OCI-LY1 (cell line): ENCODE results near the gene PLPP7.

Experiments
- H2AFZ ChIP-seq: fragments of 200-600 bp; sonication (generic), shearing (Covaris generic); 2 replicates; pipeline ENCODE4 v1.6.0; 2014; ENCODE audit warnings: antibody characterized with exemption, mild to moderate bottlenecking, low read length
- H3F3A ChIP-seq: fragments of 200-600 bp; sonication (generic), shearing (Covaris generic); 2 replicates; pipeline ENCODE4 v1.6.0; 2014; ENCODE audit warnings: mild to moderate bottlenecking, antibody characterized with exemption, low read length, moderate library complexity; ENCODE audit not compliant: insufficient read depth
- H3K27ac ChIP-seq: fragments of 200-600 bp; sonication (generic); 2 replicates; pipeline ENCODE4 v1.5.1; 2014; ENCODE audit warnings: low read length, mixed run types, mild to moderate bottlenecking, low read depth; ENCODE audit not compliant: poor library complexity, severe bottlenecking
- H3K27me3 ChIP-seq: fragments of 200-600 bp; sonication (generic); 2 replicates; pipeline ENCODE4 v1.6.0; 2014; ENCODE audit warnings: antibody characterized with exemption, mild to moderate bottlenecking, low read length, moderate library complexity; ENCODE audit not compliant: insufficient read depth
- H3K36me3 ChIP-seq: fragments of 200-600 bp; sonication (generic); 2 replicates; pipeline ENCODE4 v1.6.1; 2014; ENCODE audit warnings: mild to moderate bottlenecking, antibody characterized with exemption, low read length, moderate library complexity, mixed read lengths; ENCODE audit not compliant: insufficient read depth
- H3K4me1 ChIP-seq: fragments of 200-600 bp; sonication (generic); 2 replicates; pipeline ENCODE4 v1.5.1; 2014; ENCODE audit warnings: mild to moderate bottlenecking, low read length, moderate library complexity; ENCODE audit not compliant: insufficient read depth, severe bottlenecking
- H3K4me2 ChIP-seq: fragments of 200-600 bp; sonication (generic), shearing (Covaris generic); 2 replicates; pipeline ENCODE4 v1.6.1; 2014; ENCODE audit warnings: low read length
- H3K4me3 ChIP-seq: fragments of 200-600 bp; sonication (generic); 2 replicates; pipeline ENCODE4 v1.5.1; 2014; ENCODE audit warnings: low read length, low read depth, mild to moderate bottlenecking, mixed read lengths; ENCODE audit not compliant: poor library complexity, severe bottlenecking
- H3K79me2 ChIP-seq: fragments of 200-600 bp; shearing (Covaris generic); 2 replicates; pipeline ENCODE4 v1.6.1; 2016; ENCODE audit warnings: mixed run types, low read length, mixed read lengths; ENCODE audit not compliant: insufficient read depth
- H3K9ac ChIP-seq: fragments of 200-600 bp; sonication (generic), shearing (Covaris generic); 2 replicates; pipeline ENCODE4 v1.6.1; 2014; ENCODE audit warnings: mild to moderate bottlenecking, low read length, mixed read lengths
- H3K9me2 ChIP-seq: fragments of 200-600 bp; sonication (generic), shearing (Covaris generic); 2 replicates; pipeline ENCODE4 v1.6.1; 2014; ENCODE audit warnings: low read depth, mild to moderate bottlenecking, low read length, mixed read lengths
- H3K9me3 ChIP-seq: fragments of 200-600 bp; shearing (Covaris generic); 2 replicates; pipeline ENCODE4 v1.6.1; 2014; ENCODE audit warnings: low read length, mixed read lengths
- H4K20me1 ChIP-seq: fragments of 200-600 bp; sonication (generic), shearing (Covaris generic); 2 replicates; pipeline ENCODE4 v1.6.0; 2016; ENCODE audit warnings: mild to moderate bottlenecking, low read length; ENCODE audit not compliant: insufficient read depth
- EZH2 ChIP-seq: fragments of 200-600 bp; sonication (generic), shearing (Covaris generic); IDR thresholded peaks from 2 replicates; pipeline ENCODE4 v1.8.0; 2017; ENCODE audit warnings: borderline replicate concordance, mixed run types, mild to moderate bottlenecking, antibody characterized with exemption, low read length, moderate library complexity, mixed read lengths
- TF ChIP-seq, protein P1 (sequence below): fragments of 200-600 bp; sonication (generic), shearing (Covaris generic); IDR thresholded peaks from 2 replicates; pipeline ENCODE4 v1.5.1; 2017; ENCODE audit warnings: mild to moderate bottlenecking, antibody characterized with exemption, low read length, moderate library complexity, mixed read lengths

PLPP7 gene

DNA sequence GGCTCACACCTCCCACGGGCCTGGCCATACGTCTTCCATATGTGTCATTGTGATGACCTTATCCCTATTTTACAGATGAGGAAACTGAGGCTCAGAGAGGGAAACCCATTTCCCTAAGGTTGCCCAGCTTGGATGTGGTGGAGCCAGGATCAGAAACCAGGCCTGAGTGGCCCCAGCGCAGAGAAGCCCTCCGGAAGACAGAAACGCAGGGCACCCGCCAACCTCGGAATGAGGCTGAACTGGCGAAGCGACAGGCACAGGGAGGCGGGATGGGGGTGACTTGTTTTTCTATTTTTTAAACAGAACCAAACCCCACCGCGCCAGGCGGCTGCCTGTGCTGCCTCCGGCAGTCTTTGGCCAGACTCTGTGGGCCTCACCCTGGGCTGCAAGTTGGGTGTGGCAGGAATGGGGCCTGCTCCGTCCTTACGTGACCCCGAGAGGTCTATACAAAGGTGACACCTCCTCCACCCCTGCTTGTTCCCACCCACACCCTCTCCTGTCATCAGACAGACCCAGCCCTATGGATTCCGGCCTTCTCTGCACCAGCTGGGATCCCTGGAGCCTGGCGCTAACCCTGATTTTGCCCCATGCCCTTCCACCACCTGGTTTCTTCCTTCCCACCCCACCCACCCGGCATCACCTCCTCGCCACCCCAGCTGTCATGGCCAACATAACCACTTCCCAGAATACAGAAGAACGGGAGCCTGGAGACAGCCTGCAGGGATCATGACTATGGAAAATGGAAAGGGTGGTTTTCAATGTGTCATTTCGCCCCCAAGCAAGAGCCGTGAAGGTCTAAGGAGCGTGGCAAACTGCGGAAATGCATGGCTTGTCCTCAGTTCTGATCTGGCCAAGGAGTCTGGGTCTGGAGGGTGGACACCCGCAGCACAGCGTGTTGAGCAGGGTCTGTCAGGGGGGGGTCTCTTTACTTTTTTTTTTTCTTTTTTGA is 23.6 kb downstream of the PLPP7 start:
- Histone ChIP-seq H2AFZ (no peak overlapping the region), H3K4me2 (no peak overlapping the region), H3K9me3 (no peaks in the 10 kb centered on the region), H3F3A (no peaks in the 10 kb centered on the region), H3K9me2 (no peaks in the 10 kb centered on the region), H3K79me2 (no peaks in the 10 kb centered on the region), H4K20me1 (no peaks in the 10 kb centered on the region), H3K9ac (no peak overlapping the region), H3K4me3 (no peak overlapping the region), H3K36me3 (no peaks in the 10 kb centered on the region), H3K4me1 (no peaks in the 10 kb centered on the region), H3K27me3 (peaks cover 12% of the 10 kb centered on the region), H3K27ac (no peak overlapping the region)
- TF ChIP-seq EZH2, result no peak

DNA sequence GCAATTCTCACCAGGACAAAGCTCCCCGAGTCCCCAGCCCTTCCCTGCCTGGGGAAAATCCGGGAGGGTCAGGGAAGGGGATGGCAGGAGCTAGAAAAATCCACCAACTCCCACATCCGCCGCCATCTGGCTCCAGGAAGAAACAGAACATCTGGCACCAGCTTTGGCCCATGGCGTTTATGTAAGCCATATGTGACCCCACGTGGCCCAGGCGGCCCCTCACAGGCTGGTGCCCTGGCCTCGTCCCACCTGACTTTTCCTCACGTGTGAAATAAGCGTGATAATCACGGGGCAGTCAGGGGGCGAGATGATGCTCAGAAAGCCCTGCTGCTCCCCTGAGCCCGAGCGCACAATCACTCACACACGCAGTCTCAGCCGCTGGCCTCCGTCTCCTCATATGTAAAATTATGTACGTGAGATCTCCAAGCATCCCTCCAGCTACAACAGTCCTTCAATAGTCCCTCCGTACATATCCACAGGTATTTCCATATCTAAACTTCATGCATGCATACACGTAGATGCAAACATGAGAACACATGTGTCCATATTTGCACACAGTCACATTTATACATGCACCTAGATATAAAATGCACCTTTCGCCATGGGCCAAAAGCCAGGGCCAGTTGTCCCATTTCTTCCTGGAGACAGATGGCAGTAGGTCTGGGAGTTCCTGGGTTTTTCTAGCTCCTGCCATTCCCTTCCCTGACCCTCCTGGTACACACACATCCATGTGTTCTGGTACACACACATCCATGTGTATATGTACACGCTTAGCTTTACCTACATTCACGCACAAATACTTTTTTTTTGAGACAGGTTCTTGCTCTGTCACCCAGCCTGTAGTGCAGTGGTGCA is 28.9 kb downstream of the PLPP7 start:
- Histone ChIP-seq H3K79me2 (no peaks in the 10 kb centered on the region), H2AFZ (no peak overlapping the region), H3K4me1 (no peaks in the 10 kb centered on the region), H3F3A (no peaks in the 10 kb centered on the region), H4K20me1 (no peaks in the 10 kb centered on the region), H3K4me2 (no peak overlapping the region), H3K27me3 (no peaks in the 10 kb centered on the region), H3K9me2 (no peaks in the 10 kb centered on the region), H3K36me3 (no peaks in the 10 kb centered on the region), H3K27ac (no peak overlapping the region), H3K9ac (no peak overlapping the region), H3K9me3 (no peaks in the 10 kb centered on the region), H3K4me3 (no peak overlapping the region)
- TF ChIP-seq EZH2, result no peak
- TF ChIP-seq, protein P1, sequence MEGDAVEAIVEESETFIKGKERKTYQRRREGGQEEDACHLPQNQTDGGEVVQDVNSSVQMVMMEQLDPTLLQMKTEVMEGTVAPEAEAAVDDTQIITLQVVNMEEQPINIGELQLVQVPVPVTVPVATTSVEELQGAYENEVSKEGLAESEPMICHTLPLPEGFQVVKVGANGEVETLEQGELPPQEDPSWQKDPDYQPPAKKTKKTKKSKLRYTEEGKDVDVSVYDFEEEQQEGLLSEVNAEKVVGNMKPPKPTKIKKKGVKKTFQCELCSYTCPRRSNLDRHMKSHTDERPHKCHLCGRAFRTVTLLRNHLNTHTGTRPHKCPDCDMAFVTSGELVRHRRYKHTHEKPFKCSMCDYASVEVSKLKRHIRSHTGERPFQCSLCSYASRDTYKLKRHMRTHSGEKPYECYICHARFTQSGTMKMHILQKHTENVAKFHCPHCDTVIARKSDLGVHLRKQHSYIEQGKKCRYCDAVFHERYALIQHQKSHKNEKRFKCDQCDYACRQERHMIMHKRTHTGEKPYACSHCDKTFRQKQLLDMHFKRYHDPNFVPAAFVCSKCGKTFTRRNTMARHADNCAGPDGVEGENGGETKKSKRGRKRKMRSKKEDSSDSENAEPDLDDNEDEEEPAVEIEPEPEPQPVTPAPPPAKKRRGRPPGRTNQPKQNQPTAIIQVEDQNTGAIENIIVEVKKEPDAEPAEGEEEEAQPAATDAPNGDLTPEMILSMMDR, result no peak

DNA sequence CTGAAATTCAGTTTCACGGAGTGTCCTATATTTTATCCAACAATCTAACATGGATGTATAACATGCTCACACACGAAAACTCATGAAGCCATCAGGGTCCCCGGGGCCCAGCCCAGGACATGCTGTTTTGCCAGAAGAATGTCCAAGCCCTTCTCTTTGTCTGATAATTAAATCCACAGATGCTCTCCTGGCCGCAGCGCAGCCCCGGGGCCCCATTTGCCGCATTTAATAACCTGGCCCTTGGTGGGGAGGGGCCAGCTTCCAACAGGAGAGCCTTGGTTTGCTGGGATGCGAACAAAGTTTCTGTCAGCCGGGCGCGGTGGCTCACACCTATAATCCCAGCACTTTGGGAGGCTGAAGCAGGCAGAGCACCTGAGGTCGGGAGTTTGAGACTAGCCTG is 30.0 kb downstream of the PLPP7 start:
- Histone ChIP-seq H3K4me3 (no peak overlapping the region), H3K9me3 (no peaks in the 10 kb centered on the region), H3K27me3 (no peaks in the 10 kb centered on the region), H3K9ac (no peak overlapping the region), H2AFZ (no peak overlapping the region), H3K4me2 (no peak overlapping the region), H4K20me1 (no peaks in the 10 kb centered on the region), H3F3A (no peaks in the 10 kb centered on the region), H3K27ac (no peak overlapping the region), H3K79me2 (no peaks in the 10 kb centered on the region), H3K4me1 (no peaks in the 10 kb centered on the region), H3K9me2 (no peaks in the 10 kb centered on the region), H3K36me3 (no peaks in the 10 kb centered on the region)
- TF ChIP-seq EZH2, result no peak
- TF ChIP-seq, protein P1, result no peak
